Esophagus squamous epithelium (tissue), 4 donors: ENCODE results near the gene DRD3.

Experiments used
- CTCF ChIP-seq, 6 experiments: fragments of 450-650 bp in 4 of 6; fragments of 200-600 bp in 2 of 6; sonication (generic) in 2 of 6; IDR thresholded peaks; one replicate each; pipeline ENCODE4 v1.5.1; 2016 to 2019; ENCODE audit warnings: antibody characterized with exemption in 6 of 6, mild to moderate bottlenecking in 4 of 6, moderate library complexity in 4 of 6
- POLR2A ChIP-seq, 4 donors: fragments of 450-650 bp; IDR thresholded peaks; one replicate each; pipeline ENCODE4 v1.6.1; 2017; ENCODE audit warnings: antibody characterized with exemption in 4 of 4, mild to moderate bottlenecking in 4 of 4, moderate library complexity in 3 of 4

- TF ChIP-seq POLR2A (IDR thresholded peaks at IDR 0.05) (no peak), CTCF (IDR thresholded peaks at IDR 0.05) (no peak)
Measured at GRCh38 chr3:114093016-114093380, 85.9 kb downstream of the DRD3 start.
